ENCODE data around the gene HOXB3.

HOXB3 gene

GRCh38 chr17:48554412-48555257 is 35.4 kb downstream of the HOXB3 start:
- H3K56ac ChIP-seq (ENCODE audit: low read length): peak overlapping the region; percentile 73
- no CpG with 5 or more reads among the region's 44 CpGs for WGBS (ENCODE audit: extremely low coverage, insufficient coverage, low lambda C conversion rate)
- no peak overlapping the region for H3K27ac ChIP-seq (ENCODE audit: low read depth, low read length)

GRCh38 chr17:48553826-48554225 is 36.2 kb downstream of the HOXB3 start:
- no peaks in the 10 kb centered on the region for H3K79me1 ChIP-seq (ENCODE audit: low read length)
- H2BK5ac ChIP-seq (ENCODE audit: low read length): no peak overlapping the region
- H4K5ac ChIP-seq (ENCODE audit: low read length): no peak overlapping the region
- no peak for DNase-seq
- no peak overlapping the region for H4K8ac ChIP-seq (ENCODE audit: low read depth, low read length)
- H3K9ac ChIP-seq (ENCODE audit: low read length): no peak overlapping the region
- no peaks in the 10 kb centered on the region for H3K79me2 ChIP-seq (ENCODE audit: control insufficient read depth, insufficient read depth, low read length)
- H3K18ac ChIP-seq (ENCODE audit: low read length): no peak overlapping the region
- no peak overlapping the region for H3K56ac ChIP-seq (ENCODE audit: low read length)
- H3K27me3 ChIP-seq (ENCODE audit: insufficient read depth, low read length, poor library complexity): peaks cover 77% of the 10 kb centered on the region
- H3K23ac ChIP-seq (ENCODE audit: low read length): no peak overlapping the region
- no peak overlapping the region for H2BK15ac ChIP-seq (replicated peaks; ENCODE audit: low read depth)
- H3K4me2 ChIP-seq (ENCODE audit: low read length): no peak overlapping the region
- no peak overlapping the region for H3K4me3 ChIP-seq (ENCODE audit: low read length)
- no peak overlapping the region for H2BK120ac ChIP-seq (ENCODE audit: low read depth, low read length)
- H3K4me1 ChIP-seq (ENCODE audit: control insufficient read depth, low read depth, low read length): no peaks in the 10 kb centered on the region
- no peaks in the 10 kb centered on the region for H3K36me3 ChIP-seq (ENCODE audit: control insufficient read depth, insufficient read depth, low read length)
- WGBS (ENCODE audit: extremely low coverage, insufficient coverage, low lambda C conversion rate): no CpG with 5 or more reads among the region's 1 CpG
- H3K27ac ChIP-seq (ENCODE audit: low read depth, low read length): no peak overlapping the region
- H3K4ac ChIP-seq (ENCODE audit: low read depth, low read length): no peak overlapping the region
- no peak overlapping the region for H2AK5ac ChIP-seq (ENCODE audit: low read length)

More at GRCh38 chr17:48554412-48555257, 35.4 kb downstream of the HOXB3 start:
- Histone ChIP-seq H3K79me1 (ENCODE audit: low read length) (no peaks in the 10 kb centered on the region), H2BK5ac (ENCODE audit: low read length) (no peak overlapping the region), H3K4me1 (ENCODE audit: control insufficient read depth, low read depth, low read length) (no peaks in the 10 kb centered on the region), H3K4me2 (ENCODE audit: low read length) (peak overlapping the region; percentile 71), H2AK5ac (ENCODE audit: low read length) (no peak overlapping the region), H2BK15ac (replicated peaks; ENCODE audit: low read depth) (no peak overlapping the region), H3K23ac (ENCODE audit: low read length) (no peak overlapping the region), H3K27me3 (ENCODE audit: insufficient read depth, low read length, poor library complexity) (peaks cover 82% of the 10 kb centered on the region), H4K8ac (ENCODE audit: low read depth, low read length) (no peak overlapping the region), H3K4ac (ENCODE audit: low read depth, low read length) (peak overlapping the region; percentile 23), H3K36me3 (ENCODE audit: control insufficient read depth, insufficient read depth, low read length) (no peaks in the 10 kb centered on the region), H4K5ac (ENCODE audit: low read length) (no peak overlapping the region), H3K18ac (ENCODE audit: low read length) (peak overlapping the region; percentile 3), H2BK120ac (ENCODE audit: low read depth, low read length) (no peak overlapping the region), H3K9ac (ENCODE audit: low read length) (peak overlapping the region; percentile 47), H3K79me2 (ENCODE audit: control insufficient read depth, insufficient read depth, low read length) (no peaks in the 10 kb centered on the region), H3K4me3 (ENCODE audit: low read length) (no peak overlapping the region)
- no peak for DNase-seq

DNA sequence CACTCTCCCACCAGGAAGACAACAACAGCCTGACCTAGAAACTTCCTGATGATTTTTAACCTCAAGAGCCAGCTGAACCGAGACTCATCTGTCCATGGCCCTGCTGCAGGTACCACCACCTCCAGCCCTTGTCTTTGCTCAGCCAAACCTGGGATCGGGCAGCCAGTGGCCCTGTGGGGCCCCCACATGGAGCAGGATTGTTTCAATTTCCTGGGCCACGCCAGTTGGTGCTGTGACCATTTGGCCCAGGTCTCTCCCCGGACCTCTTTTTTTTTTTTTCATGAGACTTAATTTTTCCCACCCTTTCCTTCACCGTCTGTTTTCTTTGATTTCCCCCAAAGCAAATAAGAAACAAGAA is 36.9 kb downstream of the HOXB3 start:
- no peak overlapping the region for H4K8ac ChIP-seq (ENCODE audit: low read depth, low read length)
- H3K36me3 ChIP-seq (ENCODE audit: control insufficient read depth, insufficient read depth, low read length): no peaks in the 10 kb centered on the region
- WGBS (ENCODE audit: extremely low coverage, insufficient coverage, low lambda C conversion rate): no CpG with 5 or more reads among the region's 5 CpGs
- H3K56ac ChIP-seq (ENCODE audit: low read length): no peak overlapping the region
- no peak overlapping the region for H3K9ac ChIP-seq (ENCODE audit: low read length)
- H3K4me3 ChIP-seq (ENCODE audit: low read length): no peak overlapping the region
- no peak overlapping the region for H3K4ac ChIP-seq (ENCODE audit: low read depth, low read length)
- no peak overlapping the region for H3K23ac ChIP-seq (ENCODE audit: low read length)
- no peak overlapping the region for H3K18ac ChIP-seq (ENCODE audit: low read length)
- DNase-seq: no peak
- H3K4me1 ChIP-seq (ENCODE audit: control insufficient read depth, low read depth, low read length): no peaks in the 10 kb centered on the region
- H2BK5ac ChIP-seq (ENCODE audit: low read length): no peak overlapping the region
- no peak overlapping the region for H2BK120ac ChIP-seq (ENCODE audit: low read depth, low read length)
- H3K79me1 ChIP-seq (ENCODE audit: low read length): no peaks in the 10 kb centered on the region
- no peak overlapping the region for H3K27ac ChIP-seq (ENCODE audit: low read depth, low read length)
- H3K27me3 ChIP-seq (ENCODE audit: insufficient read depth, low read length, poor library complexity): peaks cover 74% of the 10 kb centered on the region
- H3K79me2 ChIP-seq (ENCODE audit: control insufficient read depth, insufficient read depth, low read length): no peaks in the 10 kb centered on the region
- no peak overlapping the region for H3K4me2 ChIP-seq (ENCODE audit: low read length)
- H4K5ac ChIP-seq (ENCODE audit: low read length): no peak overlapping the region
- H2AK5ac ChIP-seq (ENCODE audit: low read length): no peak overlapping the region
- no peak overlapping the region for H2BK15ac ChIP-seq (replicated peaks; ENCODE audit: low read depth)

DNA sequence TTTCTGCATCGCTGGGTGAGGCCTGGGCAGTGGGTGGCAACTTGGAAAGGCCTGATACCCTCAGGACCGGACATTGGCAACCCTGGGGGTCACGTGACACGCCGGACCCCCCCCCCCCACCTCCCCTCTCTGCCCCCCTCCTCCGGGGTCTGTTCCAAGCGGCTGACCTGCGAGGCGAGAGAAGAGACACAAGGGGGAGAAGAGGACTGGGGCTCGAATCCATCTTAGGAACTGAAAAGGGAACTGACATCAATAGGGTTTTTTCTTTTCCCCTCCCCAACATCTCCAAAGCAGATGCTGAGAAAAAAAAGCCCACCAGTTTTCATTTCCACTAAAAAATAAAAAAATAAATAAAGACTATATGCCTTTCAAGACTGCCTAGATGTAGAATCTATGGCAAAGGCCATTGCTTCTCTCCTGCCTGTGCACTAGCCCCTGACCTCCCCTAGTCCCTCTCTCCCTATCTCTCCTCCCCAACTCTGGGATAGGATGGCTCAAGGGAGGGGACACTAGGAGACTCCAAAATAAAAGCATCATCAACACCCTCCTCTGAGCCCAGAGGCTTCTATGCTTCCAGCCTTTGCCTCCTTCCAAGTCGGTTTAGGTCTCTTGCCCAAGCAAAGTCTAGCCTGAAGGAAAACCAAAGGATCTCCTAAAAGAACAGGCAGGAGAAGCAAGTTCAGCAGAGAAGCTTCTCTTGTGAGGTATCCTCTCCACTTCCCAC is 37.4 kb downstream of the HOXB3 start:
- Histone ChIP-seq H2BK5ac (ENCODE audit: low read length) (no peak overlapping the region), H3K4me2 (ENCODE audit: low read length) (no peak overlapping the region), H3K4ac (ENCODE audit: low read depth, low read length) (no peak overlapping the region), H3K27ac (ENCODE audit: low read depth, low read length) (no peak overlapping the region), H3K23ac (ENCODE audit: low read length) (no peak overlapping the region), H4K5ac (ENCODE audit: low read length) (no peak overlapping the region), H3K18ac (ENCODE audit: low read length) (no peak overlapping the region), H4K8ac (ENCODE audit: low read depth, low read length) (no peak overlapping the region), H3K4me1 (ENCODE audit: control insufficient read depth, low read depth, low read length) (no peaks in the 10 kb centered on the region), H2BK15ac (replicated peaks; ENCODE audit: low read depth) (no peak overlapping the region), H3K27me3 (ENCODE audit: insufficient read depth, low read length, poor library complexity) (peaks cover 73% of the 10 kb centered on the region), H2BK120ac (ENCODE audit: low read depth, low read length) (no peak overlapping the region), H3K79me1 (ENCODE audit: low read length) (no peaks in the 10 kb centered on the region), H3K56ac (ENCODE audit: low read length) (no peak overlapping the region), H2AK5ac (ENCODE audit: low read length) (peak overlapping the region; percentile 13), H3K36me3 (ENCODE audit: control insufficient read depth, insufficient read depth, low read length) (no peaks in the 10 kb centered on the region), H3K4me3 (ENCODE audit: low read length) (no peak overlapping the region), H3K79me2 (ENCODE audit: control insufficient read depth, insufficient read depth, low read length) (no peaks in the 10 kb centered on the region), H3K9ac (ENCODE audit: low read length) (no peak overlapping the region)
- WGBS (ENCODE audit: extremely low coverage, insufficient coverage, low lambda C conversion rate): no CpG with 5 or more reads among the region's 11 CpGs
- DNase-seq: no peak

DNA sequence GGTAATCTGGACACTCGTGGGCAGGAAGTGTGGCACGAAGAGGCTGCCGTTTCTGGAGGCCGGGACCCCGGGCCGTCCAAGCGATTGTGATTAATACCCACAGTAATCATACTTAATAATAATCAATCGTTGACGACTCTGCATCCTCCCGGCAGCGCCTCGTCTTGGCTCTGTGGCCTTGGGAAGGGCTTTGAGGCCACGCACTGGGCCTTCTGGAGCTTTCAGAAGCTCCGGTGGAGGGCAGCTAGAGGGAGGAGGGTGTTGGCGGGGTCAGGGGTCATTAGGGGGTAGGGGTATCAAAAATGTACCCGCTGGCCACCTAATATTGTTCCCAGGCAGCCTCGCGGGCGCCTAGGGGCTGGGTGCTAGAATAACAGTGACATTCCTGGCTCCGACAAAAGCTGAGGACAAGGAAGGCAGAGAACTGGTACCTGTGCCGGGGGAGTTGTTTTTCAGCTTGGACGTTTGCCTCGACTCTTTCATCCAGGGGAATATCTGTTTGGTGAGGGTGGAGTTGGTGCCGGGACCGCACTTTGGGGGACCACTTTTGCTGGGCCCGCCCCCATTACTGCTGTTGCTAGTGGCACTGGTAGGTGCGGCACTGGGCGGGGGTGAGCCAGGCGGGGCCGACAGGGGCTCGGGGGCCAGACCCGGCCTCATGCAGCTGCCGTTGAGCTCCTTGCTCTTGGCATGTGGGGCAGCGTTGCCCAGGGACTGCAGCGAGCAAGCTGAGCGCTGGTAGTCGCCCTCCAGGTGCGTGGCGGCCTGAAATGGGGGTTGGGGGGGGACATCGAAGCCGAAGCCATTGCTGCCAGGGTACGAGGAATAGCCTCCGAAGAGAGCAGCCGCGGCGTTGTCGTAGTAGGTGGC is 38.2 kb downstream of the HOXB3 start:
- H3K36me3 ChIP-seq (ENCODE audit: control insufficient read depth, insufficient read depth, low read length): no peaks in the 10 kb centered on the region
- no peak overlapping the region for H2BK120ac ChIP-seq (ENCODE audit: low read depth, low read length)
- H2BK5ac ChIP-seq (ENCODE audit: low read length): no peak overlapping the region
- peaks cover 3% of the 10 kb centered on the region for H3K4me1 ChIP-seq (ENCODE audit: control insufficient read depth, low read depth, low read length)
- no peak overlapping the region for H3K4me3 ChIP-seq (ENCODE audit: low read length)
- no peak overlapping the region for H3K23ac ChIP-seq (ENCODE audit: low read length)
- DNase-seq: no peak
- no peak overlapping the region for H3K4me2 ChIP-seq (ENCODE audit: low read length)
- H3K27ac ChIP-seq (ENCODE audit: low read depth, low read length): no peak overlapping the region
- no peak overlapping the region for H3K9ac ChIP-seq (ENCODE audit: low read length)
- H2AK5ac ChIP-seq (ENCODE audit: low read length): no peak overlapping the region
- peaks cover 73% of the 10 kb centered on the region for H3K27me3 ChIP-seq (ENCODE audit: insufficient read depth, low read length, poor library complexity)
- H3K79me1 ChIP-seq (ENCODE audit: low read length): no peaks in the 10 kb centered on the region
- H3K56ac ChIP-seq (ENCODE audit: low read length): no peak overlapping the region
- H3K79me2 ChIP-seq (ENCODE audit: control insufficient read depth, insufficient read depth, low read length): no peaks in the 10 kb centered on the region
- no peak overlapping the region for H4K5ac ChIP-seq (ENCODE audit: low read length)
- H3K18ac ChIP-seq (ENCODE audit: low read length): no peak overlapping the region
- H2BK15ac ChIP-seq (replicated peaks; ENCODE audit: low read depth): no peak overlapping the region
- H3K4ac ChIP-seq (ENCODE audit: low read depth, low read length): no peak overlapping the region
- WGBS (ENCODE audit: extremely low coverage, insufficient coverage, low lambda C conversion rate): no CpG with 5 or more reads among the region's 47 CpGs
- H4K8ac ChIP-seq (ENCODE audit: low read depth, low read length): no peak overlapping the region
